ENCODE measurements around the gene AKAP13. TPM values are rescaled to one million over a fixed set of nuclear protein-coding genes. Genes with fewer than 3 reads are reported as not detected.

Gene AKAP13
- total RNA-seq, 6 donors from 2014 or later: 329 to 1,278 (median 748) TPM

- H3K36me3 ChIP-seq: no peaks in the 10 kb centered on the region
- TF ChIP-seq, protein P1, sequence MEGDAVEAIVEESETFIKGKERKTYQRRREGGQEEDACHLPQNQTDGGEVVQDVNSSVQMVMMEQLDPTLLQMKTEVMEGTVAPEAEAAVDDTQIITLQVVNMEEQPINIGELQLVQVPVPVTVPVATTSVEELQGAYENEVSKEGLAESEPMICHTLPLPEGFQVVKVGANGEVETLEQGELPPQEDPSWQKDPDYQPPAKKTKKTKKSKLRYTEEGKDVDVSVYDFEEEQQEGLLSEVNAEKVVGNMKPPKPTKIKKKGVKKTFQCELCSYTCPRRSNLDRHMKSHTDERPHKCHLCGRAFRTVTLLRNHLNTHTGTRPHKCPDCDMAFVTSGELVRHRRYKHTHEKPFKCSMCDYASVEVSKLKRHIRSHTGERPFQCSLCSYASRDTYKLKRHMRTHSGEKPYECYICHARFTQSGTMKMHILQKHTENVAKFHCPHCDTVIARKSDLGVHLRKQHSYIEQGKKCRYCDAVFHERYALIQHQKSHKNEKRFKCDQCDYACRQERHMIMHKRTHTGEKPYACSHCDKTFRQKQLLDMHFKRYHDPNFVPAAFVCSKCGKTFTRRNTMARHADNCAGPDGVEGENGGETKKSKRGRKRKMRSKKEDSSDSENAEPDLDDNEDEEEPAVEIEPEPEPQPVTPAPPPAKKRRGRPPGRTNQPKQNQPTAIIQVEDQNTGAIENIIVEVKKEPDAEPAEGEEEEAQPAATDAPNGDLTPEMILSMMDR (IDR thresholded peaks at IDR 0.05): no peak
- TF ChIP-seq POLR2A (IDR thresholded peaks at IDR 0.05) (no peak), POLR2AphosphoS5 (IDR thresholded peaks at IDR 0.05) (no peak), EP300 (IDR thresholded peaks at IDR 0.05) (no peak)
- H3K27me3 ChIP-seq: no peaks in the 10 kb centered on the region
- DNase-seq (no peak), ATAC-seq (ENCODE audit: low FRiP score in 2 of 2) (no peak)
- no peak overlapping the region for H3K27ac ChIP-seq
- H3K9me3 ChIP-seq: no peaks in the 10 kb centered on the region
- 55 to 74% methylated on average over 9 of the region's 9 CpGs for WGBS, 2 donors
- H3K4me1 ChIP-seq: peaks cover 0 to 4% (median 0%) of the 10 kb centered on the region in 4 donors
- H3K4me3 ChIP-seq: no peak overlapping the region
Observed at GRCh38 chr15:85761635-85762034, 381.2 kb downstream of the AKAP13 start.

- Histone ChIP-seq H3K4me1 (peaks cover 0 to 4% (median 0%) of the 10 kb centered on the region in 4 donors), H3K27ac (peak overlapping the region in 1 of 4 donors; percentile 17), H3K4me3 (no peak overlapping the region), H3K27me3 (no peaks in the 10 kb centered on the region), H3K9me3 (no peaks in the 10 kb centered on the region), H3K36me3 (no peaks in the 10 kb centered on the region)
- ATAC-seq (ENCODE audit: low FRiP score in 2 of 2): no peak
- DNase-seq: peak in 1 of 2 donors; percentile 52
- TF ChIP-seq POLR2AphosphoS5 (IDR thresholded peaks at IDR 0.05) (no peak), EP300 (IDR thresholded peaks at IDR 0.05) (no peak), POLR2A (IDR thresholded peaks at IDR 0.05) (no peak)
- TF ChIP-seq, protein P1 (IDR thresholded peaks at IDR 0.05): no peak
- 67 to 84% methylated on average over 3 to 15 of the region's 15 CpGs for WGBS, 2 donors
Observed at GRCh38 chr15:85762039-85762755, 381.8 kb downstream of the AKAP13 start.

GRCh38 chr15:85762756-85763127 lies 382.3 kb downstream of the AKAP13 start:
- Histone ChIP-seq H3K4me3 (no peak overlapping the region), H3K36me3 (no peaks in the 10 kb centered on the region), H3K27me3 (no peaks in the 10 kb centered on the region), H3K9me3 (no peaks in the 10 kb centered on the region), H3K27ac (peak overlapping the region in 1 of 4 donors; percentile 17), H3K4me1 (peaks cover 0 to 4% (median 0%) of the 10 kb centered on the region in 4 donors)
- DNase-seq (no peak), ATAC-seq (ENCODE audit: low FRiP score in 2 of 2) (no peak)
- TF ChIP-seq EP300 (IDR thresholded peaks at IDR 0.05) (no peak), POLR2A (IDR thresholded peaks at IDR 0.05) (no peak), POLR2AphosphoS5 (IDR thresholded peaks at IDR 0.05) (no peak)
- TF ChIP-seq, protein P1 (IDR thresholded peaks at IDR 0.05): no peak
- 78 to 90% methylated on average over 8 of the region's 8 CpGs for WGBS, 2 donors

DNA sequence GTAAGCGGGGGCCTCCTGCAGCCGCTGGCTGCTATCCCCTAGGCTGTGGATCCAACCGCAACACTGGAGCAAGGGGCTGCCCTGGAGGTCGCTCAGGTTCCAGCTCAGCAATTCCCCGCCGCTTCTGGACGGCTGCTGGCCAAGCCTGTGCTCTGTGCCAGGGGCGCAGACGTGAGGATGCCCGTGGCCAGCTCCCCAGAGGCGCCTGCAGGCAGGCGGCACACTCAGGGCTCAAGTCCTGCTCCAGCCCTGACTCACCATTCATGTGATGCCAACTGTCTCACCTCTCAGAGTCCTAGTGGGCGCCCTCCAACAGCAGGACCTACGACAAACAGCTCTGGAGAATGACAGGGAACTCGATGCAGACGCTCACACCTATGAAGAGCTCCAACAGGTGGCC lies 382.8 kb downstream of the AKAP13 start:
- H3K9me3 ChIP-seq: no peaks in the 10 kb centered on the region
- peaks cover 0 to under 1% (median 0%) of the 10 kb centered on the region in 4 donors for H3K36me3 ChIP-seq
- WGBS, 2 donors: 91 to 92% methylated on average over 8 to 16 of the region's 16 CpGs
- H3K27me3 ChIP-seq: no peaks in the 10 kb centered on the region
- no peak for ATAC-seq (ENCODE audit: low FRiP score in 2 of 2)
- TF ChIP-seq EP300 (IDR thresholded peaks at IDR 0.05): no peak
- TF ChIP-seq, protein P1 (IDR thresholded peaks at IDR 0.05): no peak
- no peak for TF ChIP-seq POLR2AphosphoS5 (IDR thresholded peaks at IDR 0.05)
- TF ChIP-seq POLR2A (IDR thresholded peaks at IDR 0.05): no peak
- peak overlapping the region in 2 of 4 donors; percentile 17 to 18 for H3K27ac ChIP-seq
- peak in 1 of 2 donors; percentile 70 for DNase-seq
- no peak overlapping the region for H3K4me3 ChIP-seq
- peaks cover 0 to 4% (median 0%) of the 10 kb centered on the region in 4 donors for H3K4me1 ChIP-seq
